ENCODE results near the gene B3GAT1.

- TF ChIP-seq CTCF (IDR thresholded peaks at IDR 0.05) (no peak), ZFX (IDR thresholded peaks at IDR 0.05; ENCODE audit: borderline replicate concordance) (no peak)
Measured at GRCh38 chr11:134338068-134338467, 74.0 kb downstream of the B3GAT1 start.
